Kidney glomerular epithelial cell (primary cell): ENCODE results near the gene GGTA1.
A peak's percentile ranks its signal among the peaks of the same experiment; 100 is the strongest.
"Not testable (repeated sequence)": the region's sequence is repeated elsewhere in the genome, so short reads cannot be mapped to it uniquely, and the experiment has no call there.

ENCODE experiments used
- DNase-seq: peaks from one replicate; lab custom pipeline; 2025; lab: John Stamatoyannopoulos, UW

The GGTA1 gene

GRCh38 chr9:121498487-121499176, 1.0 kb downstream of the GGTA1 start:
- no peak for DNase-seq

DNA sequence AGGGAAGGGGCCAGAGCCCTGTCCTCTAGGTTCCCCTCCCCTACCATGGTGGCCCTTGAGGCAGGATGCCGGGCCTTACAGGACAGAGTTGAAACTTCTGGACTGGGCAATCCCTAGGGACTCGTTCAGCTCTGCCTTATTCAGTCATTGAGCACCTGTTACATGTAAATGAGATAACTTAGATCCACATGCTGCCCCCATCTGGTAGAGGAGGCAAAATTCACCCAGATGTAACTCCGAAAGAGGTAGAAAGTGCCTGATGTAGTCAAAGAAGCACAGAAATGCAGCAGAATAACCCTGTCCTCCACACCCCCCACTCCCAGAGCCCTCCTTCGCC, 1.5 kb downstream of the GGTA1 start:
- peak; percentile 70 for DNase-seq

DNA sequence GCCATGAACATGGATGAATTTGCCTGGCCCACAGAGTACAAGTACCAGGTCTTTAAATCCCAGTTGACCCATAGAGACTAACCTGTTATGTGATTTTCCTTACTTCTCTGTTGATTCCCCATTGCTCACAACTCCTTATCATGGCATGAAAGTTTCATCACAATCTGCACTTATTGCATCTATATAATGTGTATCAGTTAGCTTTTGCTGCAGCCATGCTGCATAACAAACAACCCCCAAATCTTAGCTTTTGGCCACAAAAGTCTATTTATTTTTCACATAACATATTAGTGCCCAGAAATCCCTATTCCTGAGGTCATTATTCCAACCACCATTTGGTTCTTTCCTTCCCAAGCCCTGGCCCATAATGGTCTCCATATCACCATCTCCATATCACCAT, 3.7 kb downstream of the GGTA1 start:
- no peak for DNase-seq

GRCh38 chr9:121494192-121494591, 5.5 kb downstream of the GGTA1 start:
- DNase-seq, result no peak

GRCh38 chr9:121491111-121491510, 8.5 kb downstream of the GGTA1 start:
- DNase-seq, result no peak

DNA sequence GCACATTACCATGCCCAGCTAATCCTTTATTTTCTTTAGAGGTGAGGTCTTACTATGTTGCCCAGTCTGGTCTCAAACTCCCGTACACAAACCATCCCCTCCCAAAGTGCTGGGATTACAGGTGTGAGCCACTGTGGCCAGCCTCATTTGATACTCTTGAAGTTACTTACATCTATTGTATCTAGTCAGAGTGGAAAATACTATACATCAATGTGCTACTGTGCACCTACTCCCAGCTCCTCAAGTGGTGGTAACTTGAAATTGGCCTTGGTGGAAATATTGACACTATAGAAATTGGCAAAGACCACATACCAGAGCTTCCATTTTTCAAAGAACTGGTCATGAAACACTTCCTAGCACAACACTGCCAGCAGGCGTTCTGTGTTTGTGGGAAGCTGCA, 10.3 kb downstream of the GGTA1 start:
- no peak for DNase-seq

DNA sequence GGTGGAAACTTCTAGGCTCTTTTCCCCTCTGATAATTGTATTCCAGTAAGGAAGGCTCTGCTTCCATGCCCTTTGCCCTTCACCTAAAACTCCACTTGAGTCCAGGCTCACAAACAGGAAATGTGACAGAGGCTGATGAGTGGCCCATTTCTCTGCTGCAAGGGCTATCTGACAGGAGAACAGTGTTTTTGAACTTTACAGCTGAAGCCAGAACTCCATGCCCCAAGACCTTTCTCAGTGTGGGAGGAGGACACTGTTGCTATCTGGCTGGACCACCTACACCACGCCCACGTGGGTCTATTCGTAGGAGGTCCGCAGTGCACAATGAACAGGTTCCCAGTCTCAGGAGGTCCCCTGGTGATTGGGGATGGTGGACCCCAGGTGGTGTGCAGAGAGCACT, 13.6 kb downstream of the GGTA1 start:
- no peak for DNase-seq

- DNase-seq, result no peak
Measured at GRCh38 chr9:121485623-121486022, 14.0 kb downstream of the GGTA1 start.

- DNase-seq, result no peak
Measured at GRCh38 chr9:121484651-121485446, 14.8 kb downstream of the GGTA1 start.

DNA sequence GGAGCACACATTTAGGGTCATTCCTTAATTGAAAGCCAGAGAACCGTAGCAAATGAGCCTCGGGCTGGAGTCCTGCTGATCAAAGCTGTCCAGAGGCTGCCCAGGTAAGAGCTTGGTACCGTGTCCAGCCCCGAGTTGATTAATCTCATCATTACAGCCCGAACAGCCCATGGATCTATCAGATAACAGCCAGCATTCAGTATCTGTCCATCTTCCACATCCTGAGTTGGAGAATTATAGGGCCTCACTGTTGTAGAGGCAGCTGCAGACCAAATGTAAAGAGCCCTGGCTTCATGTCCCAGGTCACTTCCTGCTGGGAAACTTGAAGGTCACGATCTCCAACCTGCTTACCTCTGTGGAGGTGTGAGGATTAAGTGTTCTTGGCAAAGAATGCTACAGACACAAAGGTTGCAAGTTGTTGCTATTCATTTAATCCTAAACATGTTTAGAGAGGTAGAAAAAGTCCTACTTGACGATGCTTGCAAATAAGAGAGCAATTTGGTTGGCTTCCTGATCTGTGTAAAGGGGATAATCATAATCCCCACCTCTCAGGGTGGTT, 16.1 kb downstream of the GGTA1 start:
- DNase-seq, result no peak

DNA sequence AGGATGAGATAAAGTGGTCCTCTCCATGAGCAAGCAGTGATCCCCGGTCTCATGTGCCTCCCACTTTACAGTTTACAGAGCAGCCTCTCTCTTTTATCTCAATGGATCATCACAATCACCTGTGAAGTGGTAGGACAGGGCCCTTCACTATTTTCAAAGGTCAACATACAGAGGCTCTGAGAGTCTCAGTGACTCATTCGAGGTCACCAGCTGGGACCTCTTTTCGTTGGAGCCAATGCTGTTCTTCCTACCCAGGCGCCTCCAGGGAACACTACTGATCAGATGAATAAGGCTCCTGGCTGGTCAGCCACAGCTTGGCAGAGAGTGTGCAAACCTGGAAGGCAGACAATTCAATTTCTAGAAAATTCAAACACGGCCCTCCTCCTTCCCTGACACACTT, 16.6 kb downstream of the GGTA1 start:
- DNase-seq, result no peak

GRCh38 chr9:121478816-121479676, 20.6 kb downstream of the GGTA1 start:
- DNase-seq, result no peak

GRCh38 chr9:121476156-121476555, 23.5 kb downstream of the GGTA1 start:
- DNase-seq, result no peak

DNA sequence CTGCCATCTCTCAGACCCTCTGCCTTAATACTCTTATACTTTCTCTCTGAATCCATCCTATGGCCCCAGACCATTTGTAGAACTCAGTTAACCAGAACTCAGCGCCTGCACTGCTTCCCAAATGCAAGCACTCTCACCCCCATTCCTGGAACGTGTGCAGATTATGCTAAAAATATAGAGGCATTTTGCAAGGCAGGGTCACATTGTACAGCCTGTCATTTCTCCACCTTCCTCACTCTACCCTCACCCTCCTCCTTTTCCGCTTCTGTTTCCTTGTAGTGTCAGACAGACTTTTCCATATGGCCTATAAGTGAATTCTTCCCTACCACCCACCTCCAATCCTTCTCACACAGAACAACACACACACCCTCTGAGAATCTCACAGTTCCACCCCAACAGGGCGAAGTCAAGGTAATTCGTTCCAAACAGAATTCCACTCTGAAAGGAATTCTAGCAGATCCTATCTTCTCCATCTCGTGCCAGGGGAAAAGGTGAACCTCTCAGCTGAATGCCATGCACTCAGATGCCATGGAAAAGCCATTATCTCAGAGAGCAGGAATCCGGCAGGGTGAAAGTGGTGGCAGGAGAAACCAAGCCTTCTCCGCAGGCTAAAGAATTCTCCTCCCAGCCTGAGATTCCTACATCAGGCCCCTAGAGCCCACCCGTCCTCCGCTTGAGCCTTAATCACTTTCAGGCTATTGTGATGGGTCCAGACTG, 25.3 kb downstream of the GGTA1 start:
- DNase-seq, result no peak

- no peak for DNase-seq
Measured at GRCh38 chr9:121473229-121473628, 26.4 kb downstream of the GGTA1 start.

DNA sequence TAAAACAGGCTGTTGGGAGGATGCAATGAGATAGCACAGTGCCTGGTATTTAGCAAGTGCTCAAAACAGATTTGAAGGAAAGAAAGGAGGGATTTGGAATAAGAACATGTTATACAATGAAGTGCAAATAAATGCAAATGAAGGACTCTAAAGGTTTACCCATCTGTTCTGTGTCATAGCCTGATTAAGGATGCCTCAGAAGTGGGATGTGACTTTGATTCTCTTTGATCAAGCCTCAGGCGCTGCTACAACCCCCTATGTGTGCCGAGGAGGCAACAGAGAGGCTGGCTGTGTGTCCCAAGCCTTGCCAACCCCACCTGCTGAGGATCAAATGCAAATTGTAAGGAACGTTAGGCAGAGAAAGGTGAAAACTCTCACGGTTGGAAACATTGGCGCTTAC, 27.2 kb downstream of the GGTA1 start:
- no peak for DNase-seq

DNA sequence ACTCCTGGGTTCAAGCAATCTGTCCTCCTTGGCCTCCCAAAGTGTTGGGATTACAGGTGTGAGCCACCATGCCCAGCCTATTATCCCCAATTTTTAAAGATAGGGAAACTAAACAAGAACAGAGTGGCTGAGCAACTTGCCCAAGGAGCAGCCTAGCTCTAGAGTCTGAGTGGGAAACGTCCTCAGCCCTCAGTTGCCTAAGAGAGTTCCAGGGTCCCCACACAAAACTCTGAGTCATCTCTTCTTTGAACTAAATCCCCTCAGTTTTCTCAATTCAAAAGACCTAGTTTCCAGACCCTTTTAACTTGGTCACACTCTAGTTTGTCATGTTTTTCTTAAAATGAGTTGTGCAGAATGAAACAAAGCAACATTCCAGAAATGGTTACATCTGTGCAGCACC, 33.5 kb downstream of the GGTA1 start:
- DNase-seq, result no peak

DNA sequence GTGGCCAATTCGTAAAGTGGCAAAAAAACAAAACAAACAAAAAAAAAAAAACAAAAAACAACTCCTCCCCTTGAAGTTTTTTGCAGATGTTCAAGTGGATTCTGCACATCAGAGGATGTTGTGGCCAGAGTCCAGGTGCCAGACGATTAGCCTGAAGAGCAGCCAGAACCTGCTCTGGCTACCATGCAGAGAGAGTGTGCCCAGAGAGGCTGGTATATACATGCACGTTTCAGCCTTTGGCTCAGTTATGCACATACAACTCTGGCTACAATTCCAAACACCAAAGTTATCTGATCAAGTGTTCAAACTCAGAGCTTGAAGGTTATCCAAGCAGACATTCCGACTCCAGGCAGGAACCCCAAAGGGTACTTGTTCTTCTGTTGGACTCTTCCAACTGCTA, 34.7 kb downstream of the GGTA1 start:
- no peak for DNase-seq

GRCh38 chr9:121463026-121463807, 36.4 kb downstream of the GGTA1 start:
- peak; percentile 1 for DNase-seq

- no peak for DNase-seq
Measured at GRCh38 chr9:121459513-121459912, 40.1 kb downstream of the GGTA1 start.

GRCh38 chr9:121458449-121458848, 41.2 kb downstream of the GGTA1 start:
- not testable (repeated sequence) for DNase-seq
